Liver (tissue), 9 donors: Measurements from ENCODE around the gene MAN1C1. TPM values are rescaled to one million over a fixed set of nuclear protein-coding genes. Genes with fewer than 3 reads are reported as not detected.

Source experiments
- DNase-seq: peaks from one replicate; pipeline ENCODE4 v3.0.0-alpha.2; 2017; ENCODE audit warnings: low spot score
- H3K27ac ChIP-seq, 2 donors: one replicate each; pipeline ENCODE4 v1.7.0; 2013; ENCODE audit warnings: inconsistent platforms in 2 of 2, low read length in 2 of 2, control low read depth in 1 of 2, low read depth in 1 of 2, mild to moderate bottlenecking in 1 of 2
- H3K27me3 ChIP-seq, 4 donors: one replicate each; pipeline versions ENCODE4 v1.6.1 to v1.7.0; 2013; ENCODE audit warnings: low read length in 3 of 4, inconsistent platforms in 1 of 4, mild to moderate bottlenecking in 1 of 4, moderate library complexity in 1 of 4; ENCODE audit not compliant: control insufficient read depth in 4 of 4, insufficient read depth in 4 of 4
- H3K36me3 ChIP-seq, 4 donors: one replicate each; pipeline versions ENCODE4 v1.6.1 to v1.7.0; 2013; ENCODE audit warnings: low read length in 3 of 4, mild to moderate bottlenecking in 3 of 4, low read depth in 1 of 4, moderate library complexity in 1 of 4; ENCODE audit not compliant: control insufficient read depth in 4 of 4, insufficient read depth in 3 of 4
- H3K4me1 ChIP-seq, 4 donors: one replicate each; pipeline versions ENCODE4 v1.6.1 to v1.7.0; 2013; ENCODE audit warnings: low read length in 3 of 4, mild to moderate bottlenecking in 3 of 4, moderate library complexity in 1 of 4; ENCODE audit not compliant: control insufficient read depth in 4 of 4, insufficient read depth in 4 of 4
- H3K4me3 ChIP-seq, 3 donors: one replicate each; pipeline versions ENCODE4 v1.6.1 to v1.7.0; 2013; ENCODE audit warnings: low read length in 3 of 3, control low read depth in 1 of 3, low read depth in 1 of 3, mild to moderate bottlenecking in 1 of 3
- H3K9ac ChIP-seq, 2 donors: one replicate each; pipeline ENCODE4 v1.7.0; 2013; ENCODE audit warnings: low read length in 2 of 2, mild to moderate bottlenecking in 2 of 2, moderate library complexity in 2 of 2, control low read depth in 1 of 2, low read depth in 1 of 2
- H3K9me3 ChIP-seq, 4 donors: one replicate each; pipeline versions ENCODE4 v1.6.1 to v1.7.0; 2013; ENCODE audit warnings: low read length in 3 of 4; ENCODE audit not compliant: control insufficient read depth in 4 of 4
- ATF3 ChIP-seq: IDR thresholded peaks from 2 replicates; pipeline ENCODE4 v1.6.1; 2016; ENCODE audit warnings: antibody characterized with exemption
- CTCF ChIP-seq: fragments of 150-350 bp; IDR thresholded peaks from 2 replicates; pipeline ENCODE4 v1.5.1; 2017; ENCODE audit warnings: improper control_type of control experiment, low read depth, low read length; ENCODE audit not compliant: missing input control
- EGR1 ChIP-seq, 2 donors: IDR thresholded peaks; 2 replicates each; pipeline ENCODE4 v1.6.1; 2016 to 2018; ENCODE audit warnings: antibody characterized with exemption in 2 of 2, low read depth in 2 of 2
- FOXA1 ChIP-seq: IDR thresholded peaks from 2 replicates; pipeline ENCODE4 v1.6.1; 2016; ENCODE audit warnings: antibody characterized with exemption
- FOXA2 ChIP-seq: IDR thresholded peaks from 2 replicates; pipeline ENCODE4 v1.6.1; 2016; ENCODE audit warnings: antibody characterized with exemption
- GABPA ChIP-seq, 2 donors: IDR thresholded peaks in 1 of 2; conservative IDR thresholded peaks in 1 of 2; 2 replicates each; pipeline ENCODE4 v1.6.1; 2016; ENCODE audit warnings: antibody characterized with exemption in 2 of 2, mild to moderate bottlenecking in 1 of 2, moderate library complexity in 1 of 2
- HNF4A ChIP-seq, 2 donors: conservative IDR thresholded peaks; 2 replicates each; pipeline ENCODE4 v1.6.1; 2016; ENCODE audit warnings: antibody characterized with exemption in 2 of 2, mild to moderate bottlenecking in 2 of 2
- HNF4G ChIP-seq: IDR thresholded peaks from 2 replicates; pipeline ENCODE4 v1.6.1; 2016; ENCODE audit warnings: antibody characterized with exemption
- JUND ChIP-seq, 2 donors: IDR thresholded peaks; 2 replicates each; pipeline ENCODE4 v1.6.1; 2016; ENCODE audit warnings: antibody characterized with exemption in 2 of 2
- MAX ChIP-seq: IDR thresholded peaks from 2 replicates; pipeline ENCODE4 v1.6.1; 2016; ENCODE audit warnings: antibody characterized with exemption
- NR2F2 ChIP-seq: IDR thresholded peaks from 2 replicates; pipeline ENCODE4 v1.6.1; 2016; ENCODE audit warnings: antibody characterized with exemption
- RAD21 ChIP-seq, 2 donors: IDR thresholded peaks; 2 replicates each; pipeline ENCODE4 v1.6.1; 2016; ENCODE audit warnings: antibody characterized with exemption in 2 of 2, mild to moderate bottlenecking in 2 of 2
- REST ChIP-seq: IDR thresholded peaks from 2 replicates; pipeline ENCODE4 v1.6.1; 2016; ENCODE audit warnings: antibody characterized with exemption, mild to moderate bottlenecking
- RXRA ChIP-seq, 2 donors: IDR thresholded peaks; 2 replicates each; pipeline ENCODE4 v1.6.1; 2017 to 2018; ENCODE audit warnings: antibody characterized with exemption in 2 of 2, mild to moderate bottlenecking in 1 of 2
- SP1 ChIP-seq: IDR thresholded peaks from 2 replicates; pipeline ENCODE4 v1.6.1; 2018; ENCODE audit warnings: antibody characterized with exemption, mild to moderate bottlenecking
- TAF1 ChIP-seq: conservative IDR thresholded peaks from 2 replicates; pipeline ENCODE4 v1.6.1; 2016; ENCODE audit warnings: antibody characterized with exemption, mild to moderate bottlenecking
- WGBS: extraction: QIAGEN DNeasy Blood & Tissue Kit; methylation state at CpG from one replicate; pipeline ENCODE4 v1.1.7; 2013; 5-methylcytosine and 5-hydroxymethylcytosine counted together
- polyA plus RNA-seq, 2 donors: library from polyadenylated mRNA; stranded (reverse) in 1 of 2; unstranded in 1 of 2; fragments of 200-250 nt in 1 of 2; fragments of >200 nt in 1 of 2; fragmentation: Nextera tagmentation in 1 of 2; extraction: Ambion mirVana in 1 of 2; gene quantifications; one replicate each; pipeline versions ENCODE4 v1.2.1 to v1.2.3, GENCODE V29; 2013 to 2015
- total RNA-seq, 2 donors: library from RNA; depleted of rRNA; stranded (reverse); fragments of >200 nt; gene quantifications; one replicate each; pipeline ENCODE4 v1.2.3, GENCODE V29; 2014
- donor health status: healthy.
- donor health status: healthy.
- donor health status: healthy.
- donor health status: healthy.
- donor health status: healthy.

Gene MAN1C1
- total and polyA plus RNA-seq, 4 donors = 6.3 to 16.0 (median 8.1) TPM

- H3K4me1 ChIP-seq = peaks cover 6 to 14% (median 12%) of the 10 kb centered on the region in 4 donors
- no peaks in the 10 kb centered on the region for H3K9me3 ChIP-seq
- H3K27ac ChIP-seq = no peak overlapping the region
- DNase-seq = no peak
- no peak overlapping the region for H3K9ac ChIP-seq
- 81% methylated on average over 9 of the region's 9 CpGs for WGBS
- TF ChIP-seq SP1 (peak; percentile 20), RAD21 (IDR thresholded peaks at IDR 0.05) (no peak), NR2F2 (peak; percentile 91), RXRA (IDR thresholded peaks at IDR 0.05) (peak; percentile 45 to 47)
- H3K4me3 ChIP-seq = no peak overlapping the region
- H3K36me3 ChIP-seq = peaks cover 0 to 6% (median 0%) of the 10 kb centered on the region in 4 donors
- no peaks in the 10 kb centered on the region for H3K27me3 ChIP-seq
These were observed 168.0 kb downstream of the MAN1C1 start for GRCh38 chr1:25784575-25785051.

GRCh38 chr1:25785333-25786067, 168.9 kb downstream of the MAN1C1 start:
- DNase-seq = no peak
- Histone ChIP-seq H3K4me3 (no peak overlapping the region), H3K9me3 (no peaks in the 10 kb centered on the region), H3K4me1 (peaks cover 6 to 7% (median 7%) of the 10 kb centered on the region in 4 donors), H3K9ac (no peak overlapping the region), H3K36me3 (peaks cover 0 to 6% (median 0%) of the 10 kb centered on the region in 4 donors), H3K27me3 (no peaks in the 10 kb centered on the region), H3K27ac (no peak overlapping the region)
- no peak for TF ChIP-seq SP1
- TF ChIP-seq RXRA (IDR thresholded peaks at IDR 0.05) = no peak
- TF ChIP-seq EGR1 (IDR thresholded peaks at IDR 0.05; ENCODE audit: low read depth in 2 of 2) = no peak
- TF ChIP-seq HNF4G = no peak
- no peak for TF ChIP-seq MAX
- no peak for TF ChIP-seq HNF4A (conservative IDR thresholded peaks at IDR 0.05)
- no peak for TF ChIP-seq NR2F2
- TF ChIP-seq ATF3 = no peak
- no peak for TF ChIP-seq FOXA1
- TF ChIP-seq RAD21 (IDR thresholded peaks at IDR 0.05) = no peak
- no peak for TF ChIP-seq FOXA2
- no peak for TF ChIP-seq TAF1
- TF ChIP-seq JUND (IDR thresholded peaks at IDR 0.05) = no peak
- TF ChIP-seq GABPA (IDR thresholded peaks at IDR 0.05 in 1 of 2, conservative IDR thresholded peaks at IDR 0.05 in 1 of 2) = no peak
- TF ChIP-seq CTCF = no peak
- TF ChIP-seq REST = no peak
- 86% methylated on average over 10 of the region's 10 CpGs for WGBS
